Activated T-cell treated with anti-CD3 and anti-CD28 coated beads, Interleukin-2, amount 50 U/mL, for 48 hours (primary cell): ENCODE data around the gene FDX1.

Source experiments
- DNase-seq, 2 experiments: peaks; one replicate each; pipeline ENCODE4 v3.0.0-alpha.2; 2020

FDX1 gene

DNA sequence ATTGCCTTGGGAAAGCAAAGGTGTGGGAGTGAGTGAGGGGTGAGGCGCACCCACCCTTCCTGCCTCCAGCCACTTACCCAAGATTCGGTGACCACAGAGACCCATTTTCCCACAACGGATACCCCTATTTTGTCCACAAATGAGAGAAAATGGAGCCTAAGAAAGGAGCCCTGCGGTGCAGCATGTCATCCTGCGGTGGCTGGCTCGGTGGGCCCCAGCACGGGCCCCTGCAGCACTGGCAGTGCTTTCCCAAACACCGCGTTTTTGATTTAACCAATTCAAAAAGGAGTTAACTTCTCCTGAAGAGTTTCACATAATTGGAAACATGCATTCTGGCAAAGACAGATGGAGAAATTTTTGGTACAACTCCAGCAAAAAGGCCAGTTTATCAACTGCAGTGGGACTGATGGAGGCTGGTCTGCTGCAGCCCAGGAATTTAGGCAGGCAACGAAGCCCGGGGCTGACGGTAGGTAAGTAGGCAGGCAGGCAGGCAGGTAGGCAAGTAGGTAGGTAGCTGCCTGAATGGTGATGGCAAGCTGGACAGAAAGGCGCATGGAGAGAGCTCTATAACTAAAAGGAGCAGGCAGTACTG is 84.2 kb downstream of the FDX1 start:
- DNase-seq: no peak
